K562 (cell line): ENCODE measurements around the gene OR8G5. TPM values are rescaled to one million over a fixed set of nuclear protein-coding genes. Genes with fewer than 3 reads are reported as not detected.

Source experiments
- BCLAF1 ChIP-seq, 2 experiments: fragments of 450-650 bp in 1 of 2; IDR thresholded peaks; 2 replicates each; pipeline ENCODE4 v1.6.1; 2011 to 2017; ENCODE audit warnings: low read depth in 2 of 2, antibody characterized with exemption in 1 of 2, borderline replicate concordance in 1 of 2, low read length in 1 of 2, mild to moderate bottlenecking in 1 of 2, mixed read lengths in 1 of 2; ENCODE audit not compliant: control insufficient read depth in 1 of 2
- DACH1 ChIP-seq: fragments of 450-650 bp; IDR thresholded peaks from 2 replicates; pipeline ENCODE4 v1.6.1; 2018; ENCODE audit not compliant: partially characterized antibody
- ETV1 ChIP-seq: fragments of 450-650 bp; conservative IDR thresholded peaks from 2 replicates; pipeline ENCODE4 v1.6.1; 2016; ENCODE audit warnings: missing genetic modification characterization, control low read depth, low read depth, missing compliant biosample characterization
- FOSL1 ChIP-seq: fragments of 200-800 bp; sonication (Bioruptor generic); conservative IDR thresholded peaks from 2 replicates; pipeline ENCODE4 v1.6.1; 2016; ENCODE audit warnings: missing genetic modification characterization, missing compliant biosample characterization
- GTF2A2 ChIP-seq: IDR thresholded peaks from 2 replicates; pipeline ENCODE4 v1.6.1; 2016; ENCODE audit warnings: mild to moderate bottlenecking, missing genetic modification characterization, missing compliant biosample characterization
- KDM2B ChIP-seq: fragments of 250-450 bp; sonication (Bioruptor Pico); IDR thresholded peaks from 2 replicates; pipeline ENCODE4 v1.8.0; 2021; ENCODE audit warnings: mild to moderate bottlenecking, moderate library complexity
- MYC ChIP-seq, 2 experiments: fragments of 250-450 bp in 1 of 2; sonication (Bioruptor Pico) in 1 of 2; IDR thresholded peaks; 2 replicates each; pipeline versions ENCODE4 v1.5.1 to v1.6.1; 2012 to 2021; ENCODE audit warnings: low read depth in 2 of 2, borderline replicate concordance in 1 of 2, improper control_type of control experiment in 1 of 2, low read length in 1 of 2, mild to moderate bottlenecking in 1 of 2, moderate library complexity in 1 of 2
- NCOR1 ChIP-seq: fragments of 450-650 bp; IDR thresholded peaks from 2 replicates; pipeline ENCODE4 v1.6.1; 2016; ENCODE audit warnings: mild to moderate bottlenecking, moderate library complexity
- NR4A1 ChIP-seq, 2 experiments: fragments of 250-450 bp in 1 of 2; fragments of 450-650 bp in 1 of 2; sonication (Bioruptor Pico) in 1 of 2; IDR thresholded peaks; 2 replicates each; pipeline versions ENCODE4 v1.4.0 to v1.6.1; 2016 to 2020; ENCODE audit warnings: mild to moderate bottlenecking in 2 of 2, missing compliant biosample characterization in 1 of 2, missing genetic modification characterization in 1 of 2, moderate library complexity in 1 of 2
- SAFB ChIP-seq: fragments of 200-400 bp; formaldehyde crosslinking; IDR thresholded peaks from 2 replicates; pipeline ENCODE4 v1.6.1; 2017; ENCODE audit warnings: low read depth, low read length, borderline replicate concordance
- SMARCA5 ChIP-seq: fragments of 450-650 bp; IDR thresholded peaks from 2 replicates; pipeline ENCODE4 v1.6.1; 2016
- SRF ChIP-seq, 2 experiments: fragments of 250-450, 450-650 bp in 1 of 2; sonication (Bioruptor Pico) in 1 of 2; sonication (generic) in 1 of 2; formaldehyde crosslinking; IDR thresholded peaks; 2 replicates each; pipeline versions ENCODE4 v1.5.0 to v1.5.1; 2020 to 2022; ENCODE audit warnings: mild to moderate bottlenecking in 1 of 2, missing genetic modification reagents in 1 of 2
- THRA ChIP-seq: fragments of 450-650 bp; IDR thresholded peaks from 2 replicates; pipeline ENCODE4 v1.6.1; 2017; ENCODE audit warnings: mild to moderate bottlenecking, moderate library complexity
- TRIM25 ChIP-seq: fragments of 450-650 bp; IDR thresholded peaks from 2 replicates; pipeline ENCODE4 v1.7.0; 2016; ENCODE audit warnings: borderline replicate concordance
- ZBTB1 ChIP-seq: sonication (generic); formaldehyde crosslinking; IDR thresholded peaks from 2 replicates; pipeline ENCODE4 v1.8.1; 2023; ENCODE audit warnings: missing genetic modification reagents, low read depth, mild to moderate bottlenecking, borderline replicate concordance
- ZNF175 ChIP-seq: fragments of 200-800 bp; sonication (Bioruptor generic); IDR thresholded peaks from 2 replicates; pipeline ENCODE4 v1.6.1; 2016; ENCODE audit warnings: low read depth, mild to moderate bottlenecking, missing genetic modification characterization, missing compliant biosample characterization
- ZNF324 ChIP-seq: fragments of 250-450 bp; sonication (Bioruptor Pico); IDR thresholded peaks from 2 replicates; pipeline ENCODE4 v1.4.0; 2020; ENCODE audit warnings: mild to moderate bottlenecking
- ZNF507 ChIP-seq: conservative IDR thresholded peaks from 2 replicates; pipeline ENCODE4 v1.6.1; 2017; ENCODE audit warnings: missing genetic modification characterization, missing compliant biosample characterization
- ZNF717 ChIP-seq: fragments of 250-450 bp; sonication (Bioruptor Pico); IDR thresholded peaks from 2 replicates; pipeline ENCODE4 v1.5.0; 2021
- polyA plus RNA-seq, 8 experiments: library from polyadenylated mRNA; depleted of rRNA in 4 of 8; stranded (reverse) in 5 of 8; unstranded in 3 of 8; fragments of >200 nt; fragmentation: Nextera tagmentation in 2 of 8; fragmentation: Illumina TruSeq in 1 of 8; extraction: Ambion mirVana in 2 of 8; extraction: Trizol in 1 of 8; gene quantifications; 2 replicates each; pipeline versions ENCODE4 v1.2.1 to v1.2.3, GENCODE V29; 2011 to 2014; ENCODE audit warnings: inconsistent platforms in 1 of 8, missing spikeins in 1 of 8
- total RNA-seq, 7 experiments: library from RNA; depleted of rRNA in 6 of 7; stranded (reverse); fragments of >200 nt in 6 of 7; fragmentation: Illumina TruSeq in 2 of 7; extraction: Trizol in 2 of 7; gene quantifications; 2 replicates each; pipeline versions ENCODE4 v1.2.1 to v1.2.3, GENCODE V29; 2011 to 2021; ENCODE audit warnings: low replicate concordance in 1 of 7

The OR8G5 gene
- total and polyA plus RNA-seq, 9 of the 15 experiments (the other 6 are each of a cell fraction or from before 2014, with no cell fraction given): 0.18 to 3.8 (median 1.7) TPM

- TF ChIP-seq ZBTB1 (CRISPR knock-in tag) (no peak), ZNF175 (CRISPR knock-in tag) (peak; percentile 88), FOSL1 (tag) (peak; percentile 95), NR4A1 (CRISPR knock-in tag; IDR thresholded peaks at IDR 0.05) (peak; percentile 71; the same call in 1 of the 2 replicates), NR4A1 (tag; IDR thresholded peaks at IDR 0.05) (peak; percentile 95; the same call in 1 of the 2 replicates), ETV1 (tag) (peak; percentile 81), DACH1 (peak; percentile 47), GTF2A2 (tag) (no peak), SAFB (no peak), ZNF717 (CRISPR knock-in tag) (no peak), THRA (no peak), TRIM25 (no peak), KDM2B (CRISPR knock-in tag) (no peak), SRF (CRISPR knock-in tag; IDR thresholded peaks at IDR 0.05) (0 out of 4 replicates have a peak, but pooled peaks of 1 of the 2 experiments have one; percentile 45), ZNF324 (0 out of 2 replicates have a peak, but pooled peaks have one; percentile 32), NCOR1 (peak; percentile 94), BCLAF1 (IDR thresholded peaks at IDR 0.05; ENCODE audit: borderline replicate concordance in 1 of 2, control insufficient read depth in 1 of 2, low read depth in 2 of 2, low read length in 1 of 2) (0 out of 4 replicates have a peak, but pooled peaks of 1 of the 2 experiments have one; percentile 36), SMARCA5 (no peak), ZNF507 (tag) (no peak), MYC (IDR thresholded peaks at IDR 0.05; ENCODE audit: low read depth, low read length) (peak; percentile 85), MYC (CRISPR knock-in tag; IDR thresholded peaks at IDR 0.05; ENCODE audit: borderline replicate concordance, low read depth) (peak; percentile 67; the same call in 1 of the 2 replicates)
Measured at GRCh38 chr11:124207102-124207792, 48.9 kb upstream of the OR8G5 start (continued).
